HepG2 (cell line): Measurements from ENCODE around the gene DCTN2. TPM values are rescaled to one million over a fixed set of nuclear protein-coding genes. Genes with fewer than 3 reads are reported as not detected.

ENCODE experiments used
- ATAC-seq: fragments of 200-7000 bp; cut with Tn5 transposase; 3 replicates; pipeline ENCODE4 v1.9.1; 2020; ENCODE audit warnings: mild to moderate bottlenecking, moderate library complexity
- BruUV-seq: library from RNA; stranded (reverse); fragments of 400-500 nt; replicated peaks from 2 replicates; lab custom pipeline; 2021; lab: Mats Ljungman, UMichigan
- CTCF ChIA-PET: fragments of 300-600 bp; formaldehyde crosslinking; extraction: SDS; loops from one replicate; lab custom pipeline; 2021; ENCODE audit warnings: low total read pairs, inconsistent platforms, low intra/inter-chr PET ratio; lab: Yijun Ruan, JAX
- POLR2A ChIA-PET: fragments of 350-600 bp; sonication (Branson Sonifier 250); formaldehyde crosslinking; loops from one replicate; lab custom pipeline; 2020; ENCODE audit warnings: antibody characterized with exemption, inconsistent platforms; lab: Yijun Ruan, JAX
- DNase-seq: peaks from one replicate; pipeline ENCODE4 v3.0.0-alpha.2; 2015; ENCODE audit warnings: low spot score
- FAIRE-seq: peaks from 3 replicates; lab custom pipeline; 2011; peaks lifted over from hg19 to GRCh38; lab: Jason Lieb, UNC
- H2AFZ ChIP-seq: one replicate; pipeline ENCODE4 v1.6.1; 2011; ENCODE audit warnings: low read length, inconsistent platforms
- H3K27ac ChIP-seq: fragments of 300-600 bp; 3 replicates; pipeline ENCODE4 v1.8.0; 2011; ENCODE audit warnings: mixed run types, mild to moderate bottlenecking, mixed read lengths, low read length, inconsistent platforms; ENCODE audit not compliant: insufficient read depth; ENCODE audit errors: extremely low read length
- H3K27me3 ChIP-seq, 2 experiments: fragments of 200-600 bp in 1 of 2; 2 replicates in 1 of 2; 3 replicates in 1 of 2; pipeline versions ENCODE4 v1.6.0 to v1.8.0; 2011; ENCODE audit warnings: low read length in 2 of 2, mild to moderate bottlenecking in 2 of 2, moderate library complexity in 2 of 2, inconsistent platforms in 1 of 2; ENCODE audit not compliant: insufficient read depth in 2 of 2, control insufficient read depth in 1 of 2
- H3K36me3 ChIP-seq, 2 experiments: fragments of 200-600 bp in 1 of 2; replicated peaks in 1 of 2; 2 replicates in 1 of 2; 3 replicates in 1 of 2; pipeline versions ENCODE4 v1.5.1 to v1.8.0; 2011; ENCODE audit warnings: low read length in 2 of 2, inconsistent platforms in 1 of 2; ENCODE audit not compliant: insufficient read depth in 2 of 2, control insufficient read depth in 1 of 2
- H3K4me1 ChIP-seq: 2 replicates; pipeline ENCODE4 v1.5.1; 2012; ENCODE audit warnings: low read length, inconsistent platforms; ENCODE audit not compliant: insufficient read depth
- H3K4me2 ChIP-seq: 2 replicates; pipeline ENCODE4 v1.6.0; 2011; ENCODE audit warnings: low read depth, low read length, inconsistent platforms
- H3K4me3 ChIP-seq, 3 experiments: fragments of 200-600 bp in 1 of 3; sonication (generic), shearing (Covaris generic) in 1 of 3; replicated peaks in 1 of 3; 2 replicates each; pipeline ENCODE4 v1.5.1; 2011 to 2016; ENCODE audit warnings: low read length in 3 of 3, inconsistent platforms in 2 of 3, low read depth in 2 of 3, mild to moderate bottlenecking in 2 of 3, control low read depth in 1 of 3, mixed read lengths in 1 of 3; ENCODE audit not compliant: insufficient read depth in 1 of 3
- H3K79me2 ChIP-seq: one replicate; pipeline ENCODE4 v1.6.1; 2011; ENCODE audit warnings: low read length, inconsistent platforms; ENCODE audit not compliant: insufficient read depth
- H3K9ac ChIP-seq: 2 replicates; pipeline ENCODE4 v1.6.0; 2011; ENCODE audit warnings: mild to moderate bottlenecking, low read depth, low read length, inconsistent platforms; ENCODE audit not compliant: insufficient read depth
- H3K9me3 ChIP-seq: 2 replicates; pipeline ENCODE4 v1.5.1; 2012; ENCODE audit warnings: mild to moderate bottlenecking, low read length
- H4K20me1 ChIP-seq: 2 replicates; pipeline ENCODE4 v1.6.0; 2011; ENCODE audit warnings: inconsistent platforms, mild to moderate bottlenecking, low read length, moderate library complexity; ENCODE audit not compliant: insufficient read depth
- DMTF1 ChIP-seq: sonication (generic); formaldehyde crosslinking; IDR thresholded peaks from 2 replicates; pipeline ENCODE4 v1.4.0; 2020; ENCODE audit warnings: mild to moderate bottlenecking, missing genetic modification reagents
- ETS1 ChIP-seq: sonication (generic); formaldehyde crosslinking; IDR thresholded peaks from 2 replicates; pipeline ENCODE4 v1.4.0; 2020; ENCODE audit warnings: missing genetic modification reagents
- NFRKB ChIP-seq: fragments of 450-650 bp; IDR thresholded peaks from 2 replicates; pipeline ENCODE4 v1.6.1; 2017
- NPAS2 ChIP-seq: sonication (generic); formaldehyde crosslinking; IDR thresholded peaks from 2 replicates; pipeline ENCODE4 v1.8.0; 2022; ENCODE audit warnings: mild to moderate bottlenecking, missing genetic modification reagents, borderline replicate concordance
- NR1H2 ChIP-seq: sonication (generic); formaldehyde crosslinking; IDR thresholded peaks from 2 replicates; pipeline ENCODE4 v1.8.1; 2022; ENCODE audit warnings: low read depth, missing genetic modification reagents, borderline replicate concordance
- PBX3 ChIP-seq: sonication (generic); formaldehyde crosslinking; IDR thresholded peaks from 2 replicates; pipeline ENCODE4 v1.8.1; 2023; ENCODE audit warnings: missing genetic modification reagents, inconsistent platforms, borderline replicate concordance
- SNAPC5 ChIP-seq: sonication (generic); formaldehyde crosslinking; IDR thresholded peaks from 2 replicates; pipeline ENCODE4 v1.8.1; 2023; ENCODE audit warnings: mild to moderate bottlenecking, missing genetic modification reagents, borderline replicate concordance
- TFAP4 ChIP-seq: sonication (generic); IDR thresholded peaks from 2 replicates; pipeline ENCODE4 v1.6.1; 2016; ENCODE audit warnings: low read depth, borderline replicate concordance
- WIZ ChIP-seq: sonication (generic); formaldehyde crosslinking; IDR thresholded peaks from 2 replicates; pipeline ENCODE4 v1.5.1; 2020; ENCODE audit warnings: mild to moderate bottlenecking, missing genetic modification reagents
- ZHX1 ChIP-seq: sonication (generic); formaldehyde crosslinking; IDR thresholded peaks from 2 replicates; pipeline ENCODE4 v1.8.1; 2022; ENCODE audit warnings: low read depth, mild to moderate bottlenecking, missing genetic modification reagents
- ZNF30 ChIP-seq: sonication (generic); formaldehyde crosslinking; IDR thresholded peaks from 2 replicates; pipeline ENCODE4 v1.5.0; 2020; ENCODE audit warnings: mild to moderate bottlenecking, missing genetic modification reagents
- ZNF543 ChIP-seq: sonication (generic); formaldehyde crosslinking; IDR thresholded peaks from 2 replicates; pipeline ENCODE4 v1.4.0; 2020; ENCODE audit warnings: mild to moderate bottlenecking, missing genetic modification reagents
- ZNF644 ChIP-seq: IDR thresholded peaks from 2 replicates; pipeline ENCODE4 v1.6.1; 2016; ENCODE audit warnings: low read depth
- ZNF678 ChIP-seq: sonication (generic); formaldehyde crosslinking; IDR thresholded peaks from 2 replicates; pipeline ENCODE4 v1.4.0; 2020; ENCODE audit warnings: mild to moderate bottlenecking, missing genetic modification reagents
- WGBS: methylation state at CpG from one replicate; pipeline ENCODE4 v1.1.6; 2017; ENCODE audit warnings: low lambda C conversion rate; 5-methylcytosine and 5-hydroxymethylcytosine counted together
- in situ Hi-C: cut with HindIII; loops from 2 replicates; pipeline ENCODE4 v1.10.0; 2017; ENCODE audit warnings: low pct_unique_long_range_greater_than_20kb; ENCODE audit not compliant: extremely low pct_ligation_motif_present
- intact Hi-C: fragments of 100-400 bp; cut with micrococcal nuclease; formaldehyde crosslinking; loops from one replicate; pipeline ENCODE4 v1.10.0; 2022; ENCODE audit not compliant: unreplicated experiment
- polyA plus RNA-seq, 8 experiments: library from polyadenylated mRNA; depleted of rRNA in 3 of 8; stranded (reverse) in 7 of 8; unstranded in 1 of 8; fragments of >200 nt; fragmentation: Illumina TruSeq in 4 of 8; extraction: Trizol in 4 of 8; gene quantifications; 2 replicates each; pipeline versions ENCODE4 v1.2.1 to v1.2.3, GENCODE V29; 2011 to 2016; ENCODE audit warnings: low read depth in 4 of 8, missing spikeins in 1 of 8, mixed read lengths in 1 of 8; ENCODE audit not compliant: insufficient read depth in 1 of 8
- total RNA-seq, 5 experiments: library from RNA; depleted of rRNA; stranded (reverse); fragments of >200 nt; fragmentation: Illumina TruSeq; extraction: Trizol; gene quantifications; 2 replicates each; pipeline ENCODE4 v1.2.3, GENCODE V29; 2016; ENCODE audit warnings: low read depth in 1 of 5

Gene DCTN2
- total and polyA plus RNA-seq, 2 of the 13 experiments (the other 11 are each of a cell fraction or from before 2014, with no cell fraction given), result 72.0 to 77.4 TPM

GRCh38 chr12:57498571-57498970 is 48.4 kb downstream of the DCTN2 start:
- Histone ChIP-seq H3K4me2 (no peak overlapping the region), H4K20me1 (no peaks in the 10 kb centered on the region), H3K9me3 (no peaks in the 10 kb centered on the region), H3K4me3 (no peak overlapping the region), H3K27me3 (no peaks in the 10 kb centered on the region), H3K4me1 (peaks cover 10% of the 10 kb centered on the region), H2AFZ (no peak overlapping the region), H3K79me2 (no peaks in the 10 kb centered on the region), H3K9ac (no peak overlapping the region), H3K36me3 (peaks cover 17 to 48% of the 10 kb centered on the region in 2 experiments; a peak in 4 of 5 replicates), H3K27ac (no peak overlapping the region)
- POLR2A ChIA-PET, result interaction anchor here (9.0 kb wide), 1 partner anchor 19 kb away, joined by 90 read pairs; the partner anchor contains the start of gene DDIT3
- intact Hi-C loops, result no loop called here
- DNase-seq (no peak), FAIRE-seq (no peak), ATAC-seq (no peak)
- TF ChIP-seq ETS1, result no peak
- TF ChIP-seq ZNF30 (CRISPR knock-in tag), result no peak
- no peak for TF ChIP-seq ZNF678 (CRISPR knock-in tag)
- no peak for TF ChIP-seq SNAPC5 (CRISPR knock-in tag)
- no peak for TF ChIP-seq PBX3 (CRISPR knock-in tag)
- TF ChIP-seq DMTF1 (CRISPR knock-in tag), result no peak
- TF ChIP-seq ZHX1 (CRISPR knock-in tag), result no peak
- no peak for TF ChIP-seq ZNF644 (CRISPR knock-in tag)
- no peak for TF ChIP-seq NR1H2
- no peak for TF ChIP-seq NFRKB
- no peak for TF ChIP-seq WIZ (CRISPR knock-in tag)
- TF ChIP-seq NPAS2 (CRISPR knock-in tag), result no peak
- TF ChIP-seq ZNF543 (CRISPR knock-in tag), result no peak
- no peak for TF ChIP-seq TFAP4
- 95% methylated on average over 4 of the region's 4 CpGs for WGBS
- BruUV-seq, result no TSS peak
- in situ Hi-C loops, result no loop called here
- CTCF ChIA-PET, result no interaction called here
